Karpas-422 (cell line): Measurements from ENCODE around the gene AMIGO2. TPM values are rescaled to one million over a fixed set of nuclear protein-coding genes. Genes with fewer than 3 reads are reported as not detected.
"Not testable (repeated sequence)": the region's sequence is repeated elsewhere in the genome, so short reads cannot be mapped to it uniquely, and the experiment has no call there.

Source experiments
- DNase-seq: peaks from one replicate; pipeline ENCODE4 v3.0.0-alpha.2; 2015
- H2AFZ ChIP-seq: fragments of 200-600 bp; sonication (generic); 2 replicates; pipeline ENCODE4 v1.6.1; 2014; ENCODE audit warnings: antibody characterized with exemption, low read length, mixed read lengths
- H3K27ac ChIP-seq: fragments of 200-600 bp; sonication (generic); 2 replicates; pipeline ENCODE4 v1.5.1; 2014; ENCODE audit warnings: mild to moderate bottlenecking, low read length, moderate library complexity
- H3K27me3 ChIP-seq: fragments of 200-600 bp; sonication (generic); 2 replicates; pipeline ENCODE4 v1.6.1; 2014; ENCODE audit warnings: low read length, mixed read lengths
- H3K36me3 ChIP-seq: fragments of 200-600 bp; sonication (generic); 2 replicates; pipeline ENCODE4 v1.6.1; 2014; ENCODE audit warnings: low read length, mixed read lengths; ENCODE audit not compliant: insufficient read depth
- H3K4me1 ChIP-seq: fragments of 200-600 bp; sonication (generic); 2 replicates; pipeline ENCODE4 v1.6.1; 2014; ENCODE audit warnings: mild to moderate bottlenecking, low read length, mixed read lengths
- H3K4me2 ChIP-seq: fragments of 200-600 bp; sonication (generic); 2 replicates; pipeline ENCODE4 v1.6.1; 2014; ENCODE audit warnings: low read length, low read depth, mild to moderate bottlenecking; ENCODE audit not compliant: poor library complexity, severe bottlenecking
- H3K4me3 ChIP-seq: fragments of 200-600 bp; sonication (generic); 2 replicates; pipeline ENCODE4 v1.5.1; 2014; ENCODE audit warnings: mild to moderate bottlenecking, antibody characterized with exemption, low read length, mixed read lengths
- H3K79me2 ChIP-seq: fragments of 200-600 bp; sonication (generic); 2 replicates; pipeline ENCODE4 v1.6.1; 2014; ENCODE audit warnings: mild to moderate bottlenecking, low read length, mixed read lengths
- H3K9ac ChIP-seq: fragments of 200-600 bp; sonication (generic); 2 replicates; pipeline ENCODE4 v1.6.0; 2014; ENCODE audit warnings: low read length
- H3K9me2 ChIP-seq: fragments of 200-600 bp; sonication (generic), shearing (Covaris generic); replicated peaks from 2 replicates; pipeline ENCODE4 v1.6.0; 2014; ENCODE audit warnings: mild to moderate bottlenecking, low read length, moderate library complexity; ENCODE audit not compliant: insufficient read depth
- H3K9me3 ChIP-seq: fragments of 300-700, 200-600 bp; sonication (generic); 2 replicates; pipeline ENCODE4 v1.6.1; 2014; ENCODE audit warnings: low read length, mixed read lengths
- H4K20me1 ChIP-seq: fragments of 200-600 bp; sonication (generic); 2 replicates; pipeline ENCODE4 v1.6.1; 2014; ENCODE audit warnings: mild to moderate bottlenecking, antibody characterized with exemption, low read length, low read depth; ENCODE audit not compliant: insufficient read depth
- total RNA-seq: library from RNA; depleted of rRNA; stranded (reverse); fragments of >200 nt; shearing (Covaris generic); gene quantifications from 2 replicates; pipeline ENCODE4 v1.2.3, GENCODE V29; 2014; ENCODE audit warnings: low replicate concordance; rRNA removed

AMIGO2 gene
- 1.2 and 1.8 TPM in 2 replicates for total RNA-seq

DNA sequence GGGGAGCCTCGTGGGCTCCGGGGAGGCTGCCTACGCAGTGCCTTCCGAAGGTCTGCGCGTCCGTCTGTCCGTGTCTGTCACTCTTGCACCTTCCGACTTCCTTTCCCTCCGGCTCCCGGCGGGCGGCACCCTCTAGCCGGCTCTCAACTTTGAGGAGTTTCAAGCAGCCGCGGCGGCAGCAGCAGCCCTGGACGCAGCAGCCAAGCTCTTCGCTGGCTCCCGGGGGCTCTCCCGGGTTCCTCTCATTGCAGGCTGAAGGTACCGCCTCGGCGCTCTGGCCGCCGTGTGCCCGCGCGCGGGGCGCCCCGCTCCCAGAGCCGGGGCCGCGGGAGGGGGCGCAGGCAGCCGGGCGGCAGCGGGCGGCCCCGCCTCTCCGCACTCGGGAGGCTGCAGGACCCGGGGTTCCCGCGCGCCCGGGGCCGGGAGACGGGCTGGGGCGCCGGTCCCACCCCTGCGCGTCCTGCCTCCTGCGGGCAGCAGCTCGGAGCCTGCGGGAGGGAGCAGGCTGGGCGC lies at the start of gene AMIGO2, which contains the start of gene PCED1B:
Gene AMIGO2 (minus strand): TSS at position 492 of the 513 bp plus-strand sequence. CDS start 957 bp downstream, outside the sequence.
Gene PCED1B (plus strand): TSS at position 154 of the 513 bp plus-strand sequence. CDS start 155,443 bp downstream, outside the sequence.
- Histone ChIP-seq H3K79me2 (no peaks in the 10 kb centered on the region), H3K4me3 (peak within 1 kb of the TSS; percentile 82), H3K4me1 (peaks cover 33% of the 10 kb centered on the region), H3K36me3 (no peaks in the 10 kb centered on the region), H3K27me3 (peaks cover 4% of the 10 kb centered on the region; the same call in 1 of the 2 replicates), H4K20me1 (no peaks in the 10 kb centered on the region), H3K27ac (no peak within 1 kb of the TSS), H3K9me3 (no peaks in the 10 kb centered on the region), H2AFZ (peak within 1 kb of the TSS; percentile 92), H3K9ac (peak within 1 kb of the TSS; percentile 71), H3K9me2 (no peaks in the 10 kb centered on the region), H3K4me2 (peak within 1 kb of the TSS; percentile 97)
- peak; percentile 83 for DNase-seq

DNA sequence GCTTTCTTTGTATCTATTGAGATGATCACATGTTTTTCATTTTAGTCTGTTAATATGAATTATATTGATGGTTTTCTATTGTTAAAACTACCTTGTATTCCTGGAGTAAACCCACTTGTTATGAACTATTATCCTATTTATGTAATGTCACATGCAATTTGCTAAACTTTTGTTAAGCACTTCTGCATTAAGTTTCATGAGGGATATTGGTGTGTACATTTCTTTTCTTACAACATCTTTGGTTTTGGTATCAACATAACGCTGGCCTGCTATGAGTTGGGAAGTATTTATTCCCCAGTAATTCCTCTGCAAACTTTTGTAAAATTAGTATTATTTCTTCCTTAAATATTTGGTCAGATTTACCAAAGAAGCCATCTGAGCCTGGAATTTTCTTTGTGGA lies 46.5 kb upstream of the AMIGO2 start:
- no peaks in the 10 kb centered on the region for H4K20me1 ChIP-seq
- no peak overlapping the region for H3K4me3 ChIP-seq
- no peaks in the 10 kb centered on the region; the same call in 1 of the 2 replicates for H3K4me1 ChIP-seq
- no peaks in the 10 kb centered on the region for H3K79me2 ChIP-seq
- no peak for DNase-seq
- no peak overlapping the region for H2AFZ ChIP-seq
- no peak overlapping the region for H3K4me2 ChIP-seq
- H3K27me3 ChIP-seq = peaks cover 5% of the 10 kb centered on the region; the same call in 1 of the 2 replicates
- no peaks in the 10 kb centered on the region for H3K9me3 ChIP-seq
- no peaks in the 10 kb centered on the region for H3K36me3 ChIP-seq
- H3K9ac ChIP-seq = no peak overlapping the region
- H3K9me2 ChIP-seq = no peaks in the 10 kb centered on the region
- no peak overlapping the region for H3K27ac ChIP-seq

DNA sequence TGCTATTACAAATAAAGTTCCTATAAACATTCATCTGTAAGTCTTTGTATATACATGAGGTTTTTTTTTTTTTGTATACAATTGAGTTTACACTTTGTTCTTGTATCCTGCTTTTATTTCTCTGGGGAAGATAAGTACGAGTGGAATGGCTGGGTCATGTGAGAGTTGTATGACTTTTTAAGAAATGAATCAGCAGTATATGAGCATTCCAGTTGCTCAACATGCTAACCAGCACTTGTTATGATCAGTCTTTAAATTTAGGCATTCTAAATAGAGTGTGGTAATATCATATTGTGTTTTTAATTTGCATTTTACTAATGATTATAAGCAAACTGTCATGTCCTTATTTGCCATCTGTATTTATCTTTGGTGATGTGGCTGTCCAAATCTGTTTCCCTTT lies 44.7 kb upstream of the AMIGO2 start:
- Histone ChIP-seq H3K4me1 (no peaks in the 10 kb centered on the region; the same call in 1 of the 2 replicates), H3K4me3 (no peak overlapping the region), H3K4me2 (no peak overlapping the region), H2AFZ (no peak overlapping the region), H3K9ac (no peak overlapping the region), H4K20me1 (no peaks in the 10 kb centered on the region), H3K9me3 (no peaks in the 10 kb centered on the region), H3K36me3 (no peaks in the 10 kb centered on the region), H3K27ac (no peak overlapping the region), H3K9me2 (no peaks in the 10 kb centered on the region), H3K79me2 (no peaks in the 10 kb centered on the region), H3K27me3 (peaks cover 5% of the 10 kb centered on the region; the same call in 1 of the 2 replicates)
- DNase-seq = no peak

- Histone ChIP-seq H2AFZ (no peak overlapping the region), H3K4me3 (no peak overlapping the region), H3K27ac (no peak overlapping the region), H3K27me3 (peaks cover 5% of the 10 kb centered on the region; the same call in 1 of the 2 replicates), H3K9me2 (no peaks in the 10 kb centered on the region), H3K9ac (no peak overlapping the region), H3K79me2 (no peaks in the 10 kb centered on the region), H3K4me1 (no peaks in the 10 kb centered on the region; the same call in 1 of the 2 replicates), H4K20me1 (no peaks in the 10 kb centered on the region), H3K4me2 (no peak overlapping the region), H3K36me3 (no peaks in the 10 kb centered on the region), H3K9me3 (no peaks in the 10 kb centered on the region)
- DNase-seq = no peak
Observed at GRCh38 chr12:47123730-47124129, 44.0 kb upstream of the AMIGO2 start.

- no peak for DNase-seq
- H3K27me3 ChIP-seq = peaks cover 5% of the 10 kb centered on the region; the same call in 1 of the 2 replicates
- H3K9ac ChIP-seq = no peak overlapping the region
- no peaks in the 10 kb centered on the region; the same call in 1 of the 2 replicates for H3K4me1 ChIP-seq
- H3K79me2 ChIP-seq = no peaks in the 10 kb centered on the region
- no peak overlapping the region for H2AFZ ChIP-seq
- H3K36me3 ChIP-seq = no peaks in the 10 kb centered on the region
- H3K27ac ChIP-seq = no peak overlapping the region
- H3K4me3 ChIP-seq = no peak overlapping the region
- no peaks in the 10 kb centered on the region for H3K9me3 ChIP-seq
- no peaks in the 10 kb centered on the region for H3K9me2 ChIP-seq
- H3K4me2 ChIP-seq = no peak overlapping the region
- H4K20me1 ChIP-seq = no peaks in the 10 kb centered on the region
Observed at GRCh38 chr12:47122602-47123001, 42.8 kb upstream of the AMIGO2 start.

GRCh38 chr12:47121146-47121545 lies 41.4 kb upstream of the AMIGO2 start:
- Histone ChIP-seq H3K9me3 (no peaks in the 10 kb centered on the region), H3K36me3 (no peaks in the 10 kb centered on the region), H3K4me3 (no peak overlapping the region), H3K27ac (no peak overlapping the region), H2AFZ (no peak overlapping the region), H3K4me2 (no peak overlapping the region), H3K79me2 (no peaks in the 10 kb centered on the region), H4K20me1 (no peaks in the 10 kb centered on the region), H3K4me1 (no peaks in the 10 kb centered on the region; the same call in 1 of the 2 replicates), H3K9me2 (no peaks in the 10 kb centered on the region), H3K9ac (no peak overlapping the region), H3K27me3 (peaks cover 5% of the 10 kb centered on the region; the same call in 1 of the 2 replicates)
- no peak for DNase-seq

GRCh38 chr12:47120736-47121135 lies 41.0 kb upstream of the AMIGO2 start:
- DNase-seq = no peak

DNA sequence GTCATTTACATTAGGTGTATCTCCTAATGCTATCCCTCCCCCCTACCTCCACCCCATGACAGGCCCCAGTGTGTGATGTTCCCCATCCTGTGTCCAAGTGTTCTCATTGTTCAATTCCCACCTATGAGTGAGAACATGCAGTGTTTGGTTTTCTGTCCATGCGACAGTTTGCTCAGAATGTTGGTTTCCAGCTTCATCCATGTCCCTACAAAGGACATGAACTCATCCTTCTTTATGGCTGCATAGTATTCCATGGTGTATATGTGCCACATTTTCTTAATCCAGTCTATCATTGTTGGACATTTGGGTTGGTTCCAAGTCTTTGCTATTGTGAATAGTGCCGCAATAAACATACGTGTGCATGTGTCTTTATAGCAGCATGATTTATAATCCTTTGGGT lies 37.5 kb upstream of the AMIGO2 start:
- H4K20me1 ChIP-seq, H3K4me2 ChIP-seq, H3K9me2 ChIP-seq, H3K4me3 ChIP-seq, H3K27me3 ChIP-seq, H3K9ac ChIP-seq, H3K4me1 ChIP-seq, H2AFZ ChIP-seq, DNase-seq, H3K79me2 ChIP-seq, H3K9me3 ChIP-seq, H3K36me3 ChIP-seq, H3K27ac ChIP-seq: not testable (repeated sequence)

More at GRCh38 chr12:47120736-47121135, 41.0 kb upstream of the AMIGO2 start:
- H3K27ac ChIP-seq = no peak overlapping the region
- no peaks in the 10 kb centered on the region for H3K79me2 ChIP-seq
- no peaks in the 10 kb centered on the region for H3K9me3 ChIP-seq
- no peak overlapping the region for H3K9ac ChIP-seq
- H3K4me1 ChIP-seq = no peaks in the 10 kb centered on the region; the same call in 1 of the 2 replicates
- H3K9me2 ChIP-seq = no peaks in the 10 kb centered on the region
- H3K27me3 ChIP-seq = peaks cover 5% of the 10 kb centered on the region; the same call in 1 of the 2 replicates
- no peak overlapping the region for H3K4me3 ChIP-seq
- no peaks in the 10 kb centered on the region for H4K20me1 ChIP-seq
- no peaks in the 10 kb centered on the region for H3K36me3 ChIP-seq
- no peak overlapping the region for H2AFZ ChIP-seq
- H3K4me2 ChIP-seq = no peak overlapping the region
